ENCODE measurements around the gene CPA2. TPM values are rescaled to one million over a fixed set of nuclear protein-coding genes. Genes with fewer than 3 reads are reported as not detected.
"Not testable (repeated sequence)": the region's sequence is repeated elsewhere in the genome, so short reads cannot be mapped to it uniquely, and the experiment has no call there.

Gene CPA2
- total and polyA plus RNA-seq, 4 donors: 0.38 to 2.8 (median 0.86) TPM

- Histone ChIP-seq H3K9me3 (ENCODE audit: control insufficient read depth, low read length) (no peaks in the 10 kb centered on the region), H3K4me1 (ENCODE audit: control insufficient read depth in 1 of 2, insufficient read depth in 2 of 2, low read length in 2 of 2) (no peaks in the 10 kb centered on the region), H3K27ac (ENCODE audit: low read depth in 1 of 2, low read length in 2 of 2) (no peak overlapping the region), H3K4me3 (ENCODE audit: low read length in 2 of 2) (no peak overlapping the region), H3K36me3 (ENCODE audit: control insufficient read depth in 1 of 2, insufficient read depth in 2 of 2, low read length in 1 of 2) (no peaks in the 10 kb centered on the region), H3K27me3 (ENCODE audit: control insufficient read depth in 1 of 2, insufficient read depth in 2 of 2, low read length in 1 of 2) (no peaks in the 10 kb centered on the region)
- DNase-seq: peak; percentile 66 to 87
- 43% methylated on average over 5 of the region's 5 CpGs for WGBS, 2 donors
- ATAC-seq (ENCODE audit: low FRiP score): peak; percentile 79
- intact Hi-C loops (cut with DNase I): loop anchor here (1.0 to 5.0 kb wide), 2 partner anchors 480 kb away; no protein-coding TSS in a partner anchor
Observed at GRCh38 chr7:130242198-130243014, 24.3 kb upstream of the CPA2 start.

- not testable (repeated sequence) for H3K4me3 ChIP-seq (ENCODE audit: low read length in 2 of 2); H3K27me3 ChIP-seq (ENCODE audit: control insufficient read depth in 1 of 2, insufficient read depth in 2 of 2, low read length in 1 of 2); H3K36me3 ChIP-seq (ENCODE audit: control insufficient read depth in 1 of 2, insufficient read depth in 2 of 2, low read length in 1 of 2); ATAC-seq (ENCODE audit: low FRiP score); H3K9me3 ChIP-seq (ENCODE audit: control insufficient read depth, low read length); H3K27ac ChIP-seq (ENCODE audit: low read depth in 1 of 2, low read length in 2 of 2); DNase-seq; H3K4me1 ChIP-seq (ENCODE audit: control insufficient read depth in 1 of 2, insufficient read depth in 2 of 2, low read length in 2 of 2)
- 0 to 3% methylated on average over 1 of the region's 1 CpG for WGBS, 2 donors
- intact Hi-C loops (cut with DNase I): loop anchor here in 1 of 2 donors (5.0 kb wide), 1 partner anchor 479 kb away; no protein-coding TSS in a partner anchor
Observed at GRCh38 chr7:130243486-130243885, 23.2 kb upstream of the CPA2 start.

GRCh38 chr7:130246491-130246890 lies 20.2 kb upstream of the CPA2 start:
- H3K27me3 ChIP-seq (ENCODE audit: control insufficient read depth in 1 of 2, insufficient read depth in 2 of 2, low read length in 1 of 2); H3K36me3 ChIP-seq (ENCODE audit: control insufficient read depth in 1 of 2, insufficient read depth in 2 of 2, low read length in 1 of 2); H3K27ac ChIP-seq (ENCODE audit: low read depth in 1 of 2, low read length in 2 of 2); intact Hi-C loops (cut with DNase I); H3K4me3 ChIP-seq (ENCODE audit: low read length in 2 of 2); H3K9me3 ChIP-seq (ENCODE audit: control insufficient read depth, low read length); DNase-seq; ATAC-seq (ENCODE audit: low FRiP score); H3K4me1 ChIP-seq (ENCODE audit: control insufficient read depth in 1 of 2, insufficient read depth in 2 of 2, low read length in 2 of 2): not testable (repeated sequence)
- WGBS, 2 donors: 89 to 92% methylated on average over 1 of the region's 1 CpG

- H3K27me3 ChIP-seq (ENCODE audit: control insufficient read depth in 1 of 2, insufficient read depth in 2 of 2, low read length in 1 of 2); H3K4me1 ChIP-seq (ENCODE audit: control insufficient read depth in 1 of 2, insufficient read depth in 2 of 2, low read length in 2 of 2); ATAC-seq (ENCODE audit: low FRiP score); H3K9me3 ChIP-seq (ENCODE audit: control insufficient read depth, low read length); H3K27ac ChIP-seq (ENCODE audit: low read depth in 1 of 2, low read length in 2 of 2); intact Hi-C loops (cut with DNase I); H3K36me3 ChIP-seq (ENCODE audit: control insufficient read depth in 1 of 2, insufficient read depth in 2 of 2, low read length in 1 of 2); DNase-seq; H3K4me3 ChIP-seq (ENCODE audit: low read length in 2 of 2): not testable (repeated sequence)
- WGBS, 2 donors: 97 to 99% methylated on average over 5 of the region's 5 CpGs
Observed at GRCh38 chr7:130248842-130249241, 17.8 kb upstream of the CPA2 start.

GRCh38 chr7:130249626-130250025 lies 17.0 kb upstream of the CPA2 start:
- 88 to 90% methylated on average over 3 of the region's 3 CpGs for WGBS, 2 donors
- intact Hi-C loops (cut with DNase I); H3K36me3 ChIP-seq (ENCODE audit: control insufficient read depth in 1 of 2, insufficient read depth in 2 of 2, low read length in 1 of 2); H3K4me1 ChIP-seq (ENCODE audit: control insufficient read depth in 1 of 2, insufficient read depth in 2 of 2, low read length in 2 of 2); ATAC-seq (ENCODE audit: low FRiP score); H3K27ac ChIP-seq (ENCODE audit: low read depth in 1 of 2, low read length in 2 of 2); H3K27me3 ChIP-seq (ENCODE audit: control insufficient read depth in 1 of 2, insufficient read depth in 2 of 2, low read length in 1 of 2); DNase-seq; H3K9me3 ChIP-seq (ENCODE audit: control insufficient read depth, low read length); H3K4me3 ChIP-seq (ENCODE audit: low read length in 2 of 2): not testable (repeated sequence)

- no peak for DNase-seq
- no peak for ATAC-seq (ENCODE audit: low FRiP score)
- H3K9me3 ChIP-seq (ENCODE audit: control insufficient read depth, low read length): no peaks in the 10 kb centered on the region
Observed at GRCh38 chr7:130254555-130254954, 12.1 kb upstream of the CPA2 start.

GRCh38 chr7:130256704-130257103 lies 10.0 kb upstream of the CPA2 start:
- WGBS, 2 donors: 91 to 94% methylated on average over 2 of the region's 2 CpGs
- Histone ChIP-seq H3K27ac (ENCODE audit: low read depth in 1 of 2, low read length in 2 of 2) (no peak overlapping the region), H3K9me3 (ENCODE audit: control insufficient read depth, low read length) (peaks cover 1% of the 10 kb centered on the region), H3K27me3 (ENCODE audit: control insufficient read depth in 1 of 2, insufficient read depth in 2 of 2, low read length in 1 of 2) (no peaks in the 10 kb centered on the region), H3K4me1 (ENCODE audit: control insufficient read depth in 1 of 2, insufficient read depth in 2 of 2, low read length in 2 of 2) (no peaks in the 10 kb centered on the region), H3K36me3 (ENCODE audit: control insufficient read depth in 1 of 2, insufficient read depth in 2 of 2, low read length in 1 of 2) (no peaks in the 10 kb centered on the region), H3K4me3 (ENCODE audit: low read length in 2 of 2) (no peak overlapping the region)
- intact Hi-C loops (cut with DNase I): no loop called here
- ATAC-seq (ENCODE audit: low FRiP score) (no peak), DNase-seq (no peak)

More at GRCh38 chr7:130254555-130254954, 12.1 kb upstream of the CPA2 start:
- 59 to 63% methylated on average over 6 of the region's 6 CpGs for WGBS, 2 donors
- intact Hi-C loops (cut with DNase I): no loop called here
- Histone ChIP-seq H3K27me3 (ENCODE audit: control insufficient read depth in 1 of 2, insufficient read depth in 2 of 2, low read length in 1 of 2) (no peaks in the 10 kb centered on the region), H3K36me3 (ENCODE audit: control insufficient read depth in 1 of 2, insufficient read depth in 2 of 2, low read length in 1 of 2) (no peaks in the 10 kb centered on the region), H3K27ac (ENCODE audit: low read depth in 1 of 2, low read length in 2 of 2) (no peak overlapping the region), H3K4me1 (ENCODE audit: control insufficient read depth in 1 of 2, insufficient read depth in 2 of 2, low read length in 2 of 2) (no peaks in the 10 kb centered on the region), H3K4me3 (ENCODE audit: low read length in 2 of 2) (no peak overlapping the region)

- no peaks in the 10 kb centered on the region for H3K27me3 ChIP-seq (ENCODE audit: control insufficient read depth in 1 of 2, insufficient read depth in 2 of 2, low read length in 1 of 2)
- no peak overlapping the region for H3K4me3 ChIP-seq (ENCODE audit: low read length in 2 of 2)
- peaks cover 1% of the 10 kb centered on the region for H3K9me3 ChIP-seq (ENCODE audit: control insufficient read depth, low read length)
- no peaks in the 10 kb centered on the region for H3K36me3 ChIP-seq (ENCODE audit: control insufficient read depth in 1 of 2, insufficient read depth in 2 of 2, low read length in 1 of 2)
- DNase-seq (no peak), ATAC-seq (ENCODE audit: low FRiP score) (no peak)
- intact Hi-C loops (cut with DNase I): no loop called here
- WGBS, 2 donors: 79 to 82% methylated on average over 1 of the region's 1 CpG
- H3K4me1 ChIP-seq (ENCODE audit: control insufficient read depth in 1 of 2, insufficient read depth in 2 of 2, low read length in 2 of 2): no peaks in the 10 kb centered on the region
- H3K27ac ChIP-seq (ENCODE audit: low read depth in 1 of 2, low read length in 2 of 2): no peak overlapping the region
Observed at GRCh38 chr7:130258494-130259078, 8.1 kb upstream of the CPA2 start.

- H3K4me3 ChIP-seq (ENCODE audit: low read length in 2 of 2): no peak overlapping the region
- no peak for ATAC-seq (ENCODE audit: low FRiP score)
- H3K4me1 ChIP-seq (ENCODE audit: control insufficient read depth in 1 of 2, insufficient read depth in 2 of 2, low read length in 2 of 2): no peaks in the 10 kb centered on the region
- H3K27ac ChIP-seq (ENCODE audit: low read depth in 1 of 2, low read length in 2 of 2): no peak overlapping the region
- peaks cover 1% of the 10 kb centered on the region for H3K9me3 ChIP-seq (ENCODE audit: control insufficient read depth, low read length)
- 9 to 11% methylated on average over 2 of the region's 2 CpGs for WGBS, 2 donors
- no peaks in the 10 kb centered on the region for H3K36me3 ChIP-seq (ENCODE audit: control insufficient read depth in 1 of 2, insufficient read depth in 2 of 2, low read length in 1 of 2)
- intact Hi-C loops (cut with DNase I): no loop called here
- DNase-seq: no peak
- H3K27me3 ChIP-seq (ENCODE audit: control insufficient read depth in 1 of 2, insufficient read depth in 2 of 2, low read length in 1 of 2): no peaks in the 10 kb centered on the region
Observed at GRCh38 chr7:130262448-130262847, 4.2 kb upstream of the CPA2 start.

Measured in aorta (tissue), 5 donors.